ENCODE results near the gene MYRF. TPM values are rescaled to one million over a fixed set of nuclear protein-coding genes. Genes with fewer than 3 reads are reported as not detected.

MYRF gene
- total and polyA plus RNA-seq, 9 of the 15 experiments (the other 6 are each of a cell fraction or from before 2014, with no cell fraction given), result 2.3 to 25.8 (median 7.1) TPM

DNA sequence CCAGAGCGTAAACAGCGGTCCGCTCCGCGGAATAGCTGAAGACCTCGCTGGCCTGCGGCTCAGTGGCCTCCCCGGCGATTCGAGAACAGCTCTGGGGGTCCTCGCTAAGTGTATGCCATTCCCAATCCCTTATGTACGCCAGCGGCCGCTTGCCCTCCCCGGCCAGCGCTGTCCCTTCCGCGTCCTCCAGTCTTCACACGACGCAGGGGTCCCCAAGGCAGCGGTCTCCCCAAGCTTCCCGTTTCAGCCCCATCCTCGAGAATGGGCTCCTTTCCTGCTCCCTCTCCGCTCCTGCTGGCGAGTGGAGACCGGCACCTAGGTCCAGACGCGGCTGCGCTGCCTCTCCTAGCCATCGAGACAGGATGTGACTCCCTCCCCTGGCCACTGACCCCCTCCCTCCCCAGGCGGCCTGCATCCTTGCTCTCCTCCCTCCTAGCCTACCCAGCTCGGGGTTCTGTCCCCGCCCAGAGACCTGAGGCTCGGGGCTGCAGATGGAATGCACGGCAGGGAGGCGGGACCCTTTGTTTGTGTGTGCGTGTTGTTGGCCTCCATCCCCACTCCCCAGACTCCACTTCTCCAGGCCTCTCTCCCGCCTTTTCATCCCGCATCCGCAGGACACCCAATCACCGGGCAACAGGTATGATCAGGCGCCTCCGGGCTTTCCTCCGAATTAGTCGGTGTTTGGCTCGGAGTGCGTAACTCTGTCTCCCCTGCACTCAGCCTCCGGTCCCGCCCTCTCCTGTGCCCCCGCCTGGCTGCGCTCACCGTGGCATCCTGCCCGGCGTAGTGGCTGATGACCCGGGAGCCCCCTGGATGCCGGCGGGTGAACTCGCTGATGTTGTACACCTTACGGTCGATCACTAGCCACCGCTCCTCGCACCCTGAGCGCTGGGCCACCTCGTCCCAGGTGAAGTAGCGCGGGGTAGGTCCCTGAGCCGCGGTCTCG lies 63.6 kb downstream of the MYRF start (continued):
- TF ChIP-seq OTX1 (CRISPR knock-in tag; IDR thresholded peaks at IDR 0.05), result no peak
- no peak for TF ChIP-seq CC2D1A (IDR thresholded peaks at IDR 0.05)
- TF ChIP-seq, protein P1, sequence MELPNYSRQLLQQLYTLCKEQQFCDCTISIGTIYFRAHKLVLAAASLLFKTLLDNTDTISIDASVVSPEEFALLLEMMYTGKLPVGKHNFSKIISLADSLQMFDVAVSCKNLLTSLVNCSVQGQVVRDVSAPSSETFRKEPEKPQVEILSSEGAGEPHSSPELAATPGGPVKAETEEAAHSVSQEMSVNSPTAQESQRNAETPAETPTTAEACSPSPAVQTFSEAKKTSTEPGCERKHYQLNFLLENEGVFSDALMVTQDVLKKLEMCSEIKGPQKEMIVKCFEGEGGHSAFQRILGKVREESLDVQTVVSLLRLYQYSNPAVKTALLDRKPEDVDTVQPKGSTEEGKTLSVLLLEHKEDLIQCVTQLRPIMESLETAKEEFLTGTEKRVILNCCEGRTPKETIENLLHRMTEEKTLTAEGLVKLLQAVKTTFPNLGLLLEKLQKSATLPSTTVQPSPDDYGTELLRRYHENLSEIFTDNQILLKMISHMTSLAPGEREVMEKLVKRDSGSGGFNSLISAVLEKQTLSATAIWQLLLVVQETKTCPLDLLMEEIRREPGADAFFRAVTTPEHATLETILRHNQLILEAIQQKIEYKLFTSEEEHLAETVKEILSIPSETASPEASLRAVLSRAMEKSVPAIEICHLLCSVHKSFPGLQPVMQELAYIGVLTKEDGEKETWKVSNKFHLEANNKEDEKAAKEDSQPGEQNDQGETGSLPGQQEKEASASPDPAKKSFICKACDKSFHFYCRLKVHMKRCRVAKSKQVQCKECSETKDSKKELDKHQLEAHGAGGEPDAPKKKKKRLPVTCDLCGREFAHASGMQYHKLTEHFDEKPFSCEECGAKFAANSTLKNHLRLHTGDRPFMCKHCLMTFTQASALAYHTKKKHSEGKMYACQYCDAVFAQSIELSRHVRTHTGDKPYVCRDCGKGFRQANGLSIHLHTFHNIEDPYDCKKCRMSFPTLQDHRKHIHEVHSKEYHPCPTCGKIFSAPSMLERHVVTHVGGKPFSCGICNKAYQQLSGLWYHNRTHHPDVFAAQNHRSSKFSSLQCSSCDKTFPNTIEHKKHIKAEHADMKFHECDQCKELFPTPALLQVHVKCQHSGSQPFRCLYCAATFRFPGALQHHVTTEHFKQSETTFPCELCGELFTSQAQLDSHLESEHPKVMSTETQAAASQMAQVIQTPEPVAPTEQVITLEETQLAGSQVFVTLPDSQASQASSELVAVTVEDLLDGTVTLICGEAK (IDR thresholded peaks at IDR 0.05), result peak; percentile 26; the same call in 1 of the 2 replicates
- TF ChIP-seq, protein P1 (CRISPR knock-in tag; IDR thresholded peaks at IDR 0.05), result no peak
- TF ChIP-seq C11orf30 (IDR thresholded peaks at IDR 0.05; ENCODE audit: low read depth), result no peak
- no peak for TF ChIP-seq HIVEP1 (CRISPR knock-in tag; IDR thresholded peaks at IDR 0.05)
- TF ChIP-seq NR2C2 (CRISPR knock-in tag; IDR thresholded peaks at IDR 0.05), result no peak
- peak; percentile 5; the same call in 1 of the 2 replicates for TF ChIP-seq NR2C2 (tag; IDR thresholded peaks at IDR 0.05)
- TF ChIP-seq ZNF583 (CRISPR knock-in tag; IDR thresholded peaks at IDR 0.05), result no peak
- TF ChIP-seq, protein P2, sequence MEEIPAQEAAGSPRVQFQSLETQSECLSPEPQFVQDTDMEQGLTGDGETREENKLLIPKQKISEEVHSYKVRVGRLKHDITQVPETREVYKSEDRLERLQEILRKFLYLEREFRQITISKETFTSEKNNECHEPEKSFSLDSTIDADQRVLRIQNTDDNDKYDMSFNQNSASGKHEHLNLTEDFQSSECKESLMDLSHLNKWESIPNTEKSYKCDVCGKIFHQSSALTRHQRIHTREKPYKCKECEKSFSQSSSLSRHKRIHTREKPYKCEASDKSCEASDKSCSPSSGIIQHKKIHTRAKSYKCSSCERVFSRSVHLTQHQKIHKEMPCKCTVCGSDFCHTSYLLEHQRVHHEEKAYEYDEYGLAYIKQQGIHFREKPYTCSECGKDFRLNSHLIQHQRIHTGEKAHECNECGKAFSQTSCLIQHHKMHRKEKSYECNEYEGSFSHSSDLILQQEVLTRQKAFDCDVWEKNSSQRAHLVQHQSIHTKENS (CRISPR knock-in tag; IDR thresholded peaks at IDR 0.05), result no peak
- TF ChIP-seq TAF15 (IDR thresholded peaks at IDR 0.05; ENCODE audit: low read depth, low read length), result no peak
- TF ChIP-seq DDX20 (tag; IDR thresholded peaks at IDR 0.05; ENCODE audit: low read depth), result no peak
- no peak for TF ChIP-seq DIDO1 (tag; IDR thresholded peaks at IDR 0.05; ENCODE audit: low read depth)
- TF ChIP-seq, protein P3, sequence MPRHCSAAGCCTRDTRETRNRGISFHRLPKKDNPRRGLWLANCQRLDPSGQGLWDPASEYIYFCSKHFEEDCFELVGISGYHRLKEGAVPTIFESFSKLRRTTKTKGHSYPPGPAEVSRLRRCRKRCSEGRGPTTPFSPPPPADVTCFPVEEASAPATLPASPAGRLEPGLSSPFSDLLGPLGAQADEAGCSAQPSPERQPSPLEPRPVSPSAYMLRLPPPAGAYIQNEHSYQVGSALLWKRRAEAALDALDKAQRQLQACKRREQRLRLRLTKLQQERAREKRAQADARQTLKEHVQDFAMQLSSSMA (CRISPR knock-in tag; IDR thresholded peaks at IDR 0.05), result peak; percentile 66; the same call in 1 of the 2 replicates

Data from K562 (cell line).